ENCODE data around the gene SPECC1L.
"Not testable (repeated sequence)": the region's sequence is repeated elsewhere in the genome, so short reads cannot be mapped to it uniquely, and the experiment has no call there.

SPECC1L gene

DNA sequence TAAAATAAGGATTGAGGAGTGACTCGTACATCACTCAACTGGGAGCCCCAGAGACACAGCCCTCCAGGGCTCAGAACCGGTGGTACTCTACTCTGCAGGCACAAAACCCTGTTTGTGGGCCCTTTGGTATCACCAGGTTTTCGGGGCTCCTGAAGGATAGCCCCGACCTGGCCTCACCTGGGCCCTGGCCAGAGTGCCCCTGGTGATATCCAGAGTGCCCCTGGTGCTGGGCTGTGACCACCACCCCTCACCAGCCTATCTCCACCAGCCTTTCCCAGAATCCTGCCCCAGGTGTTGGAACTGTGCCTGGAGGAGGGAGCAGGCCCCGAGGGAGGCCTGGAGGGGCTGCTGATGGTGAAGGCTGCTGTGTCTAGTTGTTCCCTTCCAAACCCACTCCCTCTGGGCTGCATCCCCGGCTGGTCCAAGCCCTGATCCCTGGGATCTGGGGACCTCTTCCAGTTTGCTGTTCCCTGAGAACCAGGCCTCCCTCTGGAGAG is 23.6 kb upstream of the SPECC1L start:
- DNase-seq (ENCODE audit: low read depth in 2 of 2), result no peak

DNA sequence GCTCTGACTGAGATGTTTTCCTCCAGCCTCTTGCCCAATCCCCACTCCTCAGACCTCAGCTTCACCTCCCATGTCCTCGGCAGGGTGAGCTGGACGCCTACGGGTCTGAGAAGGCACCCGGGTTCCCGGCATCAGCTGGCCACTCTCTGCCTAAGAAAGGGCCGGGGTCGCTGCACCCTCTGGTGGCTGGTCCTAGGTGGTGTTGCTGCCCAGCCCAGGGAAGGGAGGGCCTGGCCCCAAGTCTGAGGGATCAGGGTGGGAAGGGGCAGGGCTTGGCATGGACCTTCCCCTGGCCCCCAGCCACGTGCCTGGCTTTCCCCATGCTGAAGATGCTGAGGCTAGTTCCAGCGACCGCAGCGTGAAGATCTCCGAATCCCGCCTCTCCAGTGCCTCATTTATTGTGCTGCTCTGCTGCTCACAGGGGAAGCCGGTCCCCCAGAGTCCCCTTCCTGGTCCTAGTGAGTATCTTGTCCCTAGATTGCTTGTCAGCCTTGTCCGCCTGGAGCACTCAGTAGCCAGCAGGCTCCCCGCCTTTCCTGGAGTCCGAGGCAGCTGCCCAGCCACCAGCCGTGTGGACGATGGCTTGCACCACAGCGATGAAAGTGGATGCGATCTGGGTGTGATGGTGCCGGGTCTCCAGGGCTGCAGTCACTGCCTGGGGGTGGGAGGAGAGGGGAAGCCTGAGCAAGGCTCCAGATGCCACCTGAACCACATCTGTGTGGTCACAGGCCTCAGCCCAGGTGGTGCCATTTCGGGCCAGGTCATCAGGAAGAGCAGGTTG is 22.9 kb upstream of the SPECC1L start:
- DNase-seq (ENCODE audit: low read depth in 2 of 2), result peak; percentile 23 to 33

DNA sequence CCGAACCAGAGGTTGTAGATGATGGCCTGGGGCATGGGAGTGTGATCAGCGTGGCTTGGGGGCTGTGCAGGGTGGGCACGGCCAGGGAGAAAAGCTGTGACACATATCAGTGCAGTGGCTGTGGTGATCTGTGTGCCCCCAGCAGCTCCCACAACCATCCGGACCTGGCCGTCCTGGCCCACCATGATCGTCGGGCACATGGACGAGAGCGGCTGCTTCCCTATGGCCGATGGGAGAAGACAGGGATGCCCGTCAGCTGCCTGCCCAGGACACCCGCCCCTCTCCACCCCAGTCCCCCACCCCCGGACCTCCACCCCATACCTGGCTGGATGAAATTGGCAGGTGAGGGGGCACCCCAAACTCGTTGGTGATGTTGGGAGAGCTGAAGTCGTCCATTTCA is 22.0 kb upstream of the SPECC1L start:
- DNase-seq (ENCODE audit: low read depth in 2 of 2), result not testable (repeated sequence)

DNA sequence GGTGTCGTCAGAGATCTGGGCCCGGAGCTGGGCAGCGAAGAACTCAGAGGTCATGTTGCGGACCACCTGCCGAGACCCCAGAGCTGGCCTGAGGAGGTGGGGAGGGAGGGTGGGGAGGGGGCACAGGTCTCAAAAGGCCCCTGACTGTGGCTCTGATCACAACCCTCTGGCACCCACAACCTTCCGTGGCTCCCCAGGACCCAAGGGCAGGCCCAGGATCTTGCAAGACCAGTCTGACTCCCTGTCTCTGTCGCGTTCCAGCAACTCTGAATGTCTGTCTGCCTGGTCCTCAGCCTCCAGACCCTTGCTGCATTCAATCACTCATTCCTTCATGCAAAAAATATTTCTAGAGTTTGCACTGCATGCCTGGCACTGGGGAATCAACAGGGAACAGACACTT is 21.2 kb upstream of the SPECC1L start:
- DNase-seq (ENCODE audit: low read depth in 2 of 2), result not testable (repeated sequence)

DNA sequence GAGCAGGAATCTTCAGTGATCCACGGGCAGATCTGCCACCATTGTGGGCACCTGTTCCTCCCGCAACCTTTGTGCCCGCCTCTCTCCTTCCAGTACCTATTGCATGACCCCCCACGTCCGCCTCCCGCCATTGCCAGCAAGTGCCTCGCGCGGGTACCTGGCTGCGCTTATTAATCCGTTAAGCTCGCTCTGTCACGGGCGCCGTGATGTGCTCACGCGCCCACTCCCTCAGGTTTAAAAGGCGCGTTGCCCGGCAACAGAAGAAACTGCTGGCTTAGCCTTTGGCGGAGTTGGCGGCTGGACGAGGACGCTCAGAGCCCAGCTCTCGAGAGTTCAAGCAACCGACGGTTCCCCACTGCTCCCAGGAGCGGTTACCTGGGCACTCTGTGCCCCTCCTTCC is 19.3 kb upstream of the SPECC1L start:
- DNase-seq (ENCODE audit: low read depth in 2 of 2), result not testable (repeated sequence)

DNA sequence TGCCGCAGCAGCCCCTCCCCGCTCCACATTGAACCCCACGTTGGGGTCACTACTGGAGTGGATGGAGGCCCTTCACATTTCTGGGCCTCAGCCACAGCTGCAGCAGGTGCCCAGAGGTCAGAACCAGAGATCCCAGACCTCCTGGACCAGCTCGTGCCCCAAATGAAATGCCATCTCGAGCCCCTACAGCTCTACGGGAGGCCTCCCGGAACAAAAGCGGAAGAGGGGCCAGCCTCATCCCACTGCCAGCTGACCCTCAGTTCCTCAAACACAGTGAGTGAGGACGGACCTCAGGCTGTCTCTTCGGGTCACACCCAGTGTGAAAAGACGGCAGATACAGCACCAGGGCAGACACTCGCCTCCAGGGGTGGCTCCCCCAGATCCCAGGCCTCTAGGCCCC is 17.5 kb upstream of the SPECC1L start:
- DNase-seq (ENCODE audit: low read depth in 2 of 2), result not testable (repeated sequence)

DNA sequence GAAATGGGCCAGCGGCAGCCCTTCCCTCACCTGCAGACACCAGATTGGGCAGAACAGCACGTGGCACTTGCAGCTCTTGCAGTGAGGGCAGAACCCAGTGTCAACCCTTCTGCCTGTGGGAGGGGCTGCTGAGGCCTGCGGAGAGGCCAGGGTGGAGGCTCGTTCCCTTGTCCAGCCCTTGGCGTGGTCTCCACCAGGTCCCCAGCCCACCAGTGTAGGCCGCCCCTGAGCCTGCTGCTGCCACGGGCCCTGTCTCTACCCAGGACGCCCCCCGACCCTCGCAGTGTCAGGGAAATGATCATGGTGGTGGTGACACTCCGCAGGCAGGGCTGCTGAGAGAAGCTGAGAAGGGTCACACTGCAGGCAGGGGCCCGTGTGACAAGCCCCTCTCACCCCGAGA is 14.5 kb upstream of the SPECC1L start:
- not testable (repeated sequence) for DNase-seq (ENCODE audit: low read depth in 2 of 2)

DNA sequence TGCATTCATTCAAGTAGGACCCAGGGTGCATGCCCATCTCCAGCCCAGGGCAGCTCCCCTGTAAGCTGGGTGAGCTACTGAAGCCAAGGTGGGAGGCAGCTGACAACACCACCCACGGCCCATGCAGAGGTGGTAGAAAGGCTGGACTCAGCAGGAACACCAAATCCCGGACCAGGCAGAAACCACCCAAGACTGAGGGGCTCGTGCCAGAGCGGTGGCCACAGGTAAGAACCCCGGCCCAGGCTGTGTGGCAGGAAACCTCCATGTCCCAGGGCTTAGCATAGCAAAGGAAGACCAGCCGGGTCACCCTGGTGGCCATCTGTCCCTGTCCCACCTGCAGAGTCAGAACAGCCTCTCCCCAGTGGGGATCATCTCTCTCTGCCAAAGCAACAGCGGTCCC is 13.9 kb upstream of the SPECC1L start:
- not testable (repeated sequence) for DNase-seq (ENCODE audit: low read depth in 2 of 2)

DNA sequence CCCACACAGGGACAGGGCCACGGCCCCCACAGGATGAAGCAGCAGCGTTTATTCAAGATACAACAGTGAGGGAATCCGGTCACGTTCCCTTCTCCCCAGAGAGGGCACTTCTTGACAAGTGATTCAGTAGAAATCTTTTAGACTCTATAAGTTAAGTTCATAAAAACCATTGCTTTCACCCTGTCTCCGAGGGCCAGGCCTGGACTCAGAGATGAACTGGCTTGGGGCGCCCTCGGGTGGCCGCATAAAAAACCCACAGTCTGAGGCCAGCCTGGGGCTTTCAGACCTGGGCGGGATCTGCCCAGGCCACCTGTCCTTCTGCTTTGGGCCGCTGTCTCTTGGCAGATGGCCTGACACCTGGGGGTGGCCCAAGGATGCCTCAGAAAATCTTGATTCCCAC is 11.2 kb upstream of the SPECC1L start:
- DNase-seq (ENCODE audit: low read depth in 2 of 2), result peak; percentile 44 to 54

DNA sequence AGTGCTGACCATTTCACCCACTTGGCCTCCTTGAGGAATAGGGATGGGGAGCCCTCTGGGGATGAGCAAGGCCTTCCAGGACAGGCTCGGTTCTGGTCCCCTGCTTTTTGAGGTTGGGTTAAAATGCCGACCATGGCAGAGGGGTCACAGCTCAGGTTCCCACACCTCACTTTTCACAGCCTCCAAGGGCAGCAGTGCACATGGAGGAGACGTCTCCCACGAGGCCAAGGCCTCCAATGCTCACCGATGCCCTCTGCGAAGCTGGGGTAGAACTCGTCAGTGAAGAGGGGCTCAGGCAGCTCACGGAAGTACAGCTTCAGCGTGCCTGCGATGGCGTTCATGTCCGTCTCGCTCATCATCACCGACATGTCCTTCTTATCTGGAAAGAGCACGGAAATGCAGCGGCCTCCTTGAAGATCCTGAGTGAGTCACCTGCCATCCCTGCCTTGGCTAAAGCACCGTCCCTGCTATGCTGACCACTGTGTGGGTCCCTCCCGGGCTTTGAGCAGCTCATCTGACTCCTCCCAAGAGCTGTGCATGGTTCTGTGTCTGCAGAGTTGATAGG is 8.4 kb upstream of the SPECC1L start:
- not testable (repeated sequence) for DNase-seq (ENCODE audit: low read depth in 2 of 2)

DNA sequence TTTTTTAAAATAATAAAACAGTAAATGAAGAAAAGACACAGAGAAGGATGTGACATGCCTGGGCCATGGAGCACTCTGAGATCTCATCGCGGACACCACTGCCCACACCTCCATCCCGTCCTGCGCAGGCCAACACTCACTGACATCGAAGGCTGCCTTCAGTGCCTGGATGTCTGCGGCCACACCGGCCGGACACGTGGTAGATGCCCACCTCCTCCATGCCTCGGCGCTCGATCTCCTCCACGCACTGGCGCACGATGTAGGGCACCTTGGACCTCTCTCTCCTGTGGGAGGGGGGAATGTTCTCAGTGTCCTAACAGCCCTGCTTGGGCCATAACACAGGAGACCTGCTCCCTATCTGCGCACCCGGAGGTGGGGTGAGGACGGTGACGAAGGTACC is 7.2 kb upstream of the SPECC1L start:
- DNase-seq (ENCODE audit: low read depth in 2 of 2), result not testable (repeated sequence)

DNA sequence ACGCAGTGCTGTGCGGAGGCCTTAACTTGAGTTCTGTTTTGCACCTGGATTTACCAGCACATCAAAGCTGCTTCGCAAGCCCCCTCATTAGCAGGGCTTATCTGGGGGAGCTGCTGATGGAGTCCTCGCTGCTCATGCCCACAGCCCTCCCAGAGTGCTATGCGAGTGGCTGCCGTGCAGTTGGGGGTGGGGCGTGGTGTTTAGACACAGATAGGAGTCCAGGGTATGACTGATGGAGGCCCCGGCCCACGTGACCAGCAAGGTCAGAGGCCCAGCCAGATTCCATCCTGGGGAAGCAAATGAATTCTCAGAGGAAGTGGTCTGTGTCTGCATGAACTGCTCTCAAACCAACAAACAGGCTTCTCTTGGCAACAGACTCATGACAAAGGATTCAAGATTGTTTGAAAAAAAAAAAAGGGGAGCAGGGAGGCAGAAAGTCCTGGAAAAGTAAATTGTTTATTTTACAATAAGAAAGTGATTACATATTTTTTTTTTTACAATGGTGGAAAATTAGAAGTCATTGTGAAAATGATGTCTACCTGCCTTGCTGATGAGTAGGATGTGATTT is 6.2 kb upstream of the SPECC1L start:
- not testable (repeated sequence) for DNase-seq (ENCODE audit: low read depth in 2 of 2)

DNA sequence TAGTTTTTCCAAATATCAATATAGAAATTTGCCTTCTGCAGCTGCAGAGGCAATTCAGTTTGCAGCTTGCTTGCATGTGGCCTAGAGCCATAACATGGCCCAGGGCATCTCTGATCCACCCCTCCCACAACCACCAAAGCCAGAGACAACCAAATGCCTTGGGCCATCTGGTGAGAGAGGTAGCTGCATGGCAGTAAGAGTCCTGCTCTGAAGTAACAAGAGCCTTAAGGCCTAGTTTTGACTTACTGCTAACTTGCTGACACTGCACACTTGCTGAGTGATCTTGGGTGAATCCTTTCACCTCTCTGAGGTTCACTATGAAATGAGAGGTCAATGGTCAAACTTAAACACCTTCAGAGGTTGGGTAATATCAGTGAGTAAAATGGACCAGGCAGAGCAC is 4.9 kb upstream of the SPECC1L start:
- no peak for DNase-seq (ENCODE audit: low read depth in 2 of 2)

DNA sequence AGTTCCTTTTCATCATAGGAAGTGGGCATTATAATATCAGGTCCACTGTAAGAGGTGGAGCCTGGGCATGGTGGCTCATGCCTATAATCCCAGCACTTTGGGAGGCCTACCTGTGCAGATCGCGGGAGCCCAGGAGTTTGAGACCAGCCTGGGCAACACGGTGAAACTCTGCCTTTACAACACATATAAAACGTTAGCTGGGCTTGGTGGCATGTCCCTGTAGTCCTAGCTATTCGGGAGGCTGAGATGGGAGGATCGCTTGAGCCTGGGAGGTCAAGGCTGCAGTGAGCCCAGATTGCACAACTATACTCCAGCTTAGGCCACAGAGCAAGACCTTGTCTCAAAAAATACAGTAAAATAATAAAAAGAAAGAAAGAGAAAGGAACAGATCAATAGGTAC is 4.1 kb upstream of the SPECC1L start:
- DNase-seq (ENCODE audit: low read depth in 2 of 2), result not testable (repeated sequence)

DNA sequence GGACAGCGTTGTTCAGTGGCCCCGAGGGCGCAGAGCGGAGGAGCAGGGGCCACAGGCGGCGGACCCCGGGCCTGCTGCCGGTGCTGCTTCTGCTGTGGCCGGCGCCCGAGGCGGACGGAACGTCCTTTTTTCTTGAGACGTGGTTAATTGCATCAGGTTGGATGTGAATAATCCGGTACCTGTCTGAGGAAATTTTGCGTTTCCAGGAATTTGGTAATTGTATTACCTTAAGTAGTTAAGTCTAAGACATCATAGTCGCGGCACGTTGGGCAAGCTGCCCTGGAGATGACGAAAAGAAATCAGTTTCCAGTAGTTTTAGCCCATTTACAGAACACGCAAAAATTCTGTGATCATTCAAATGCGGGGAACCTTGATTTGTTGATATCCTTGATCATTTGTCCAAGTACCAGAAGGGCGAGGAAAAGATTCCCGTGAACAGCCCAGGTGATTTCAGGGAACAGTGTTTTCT is 789 bp downstream of the SPECC1L start:
- no peak for DNase-seq (ENCODE audit: low read depth in 2 of 2)

DNA sequence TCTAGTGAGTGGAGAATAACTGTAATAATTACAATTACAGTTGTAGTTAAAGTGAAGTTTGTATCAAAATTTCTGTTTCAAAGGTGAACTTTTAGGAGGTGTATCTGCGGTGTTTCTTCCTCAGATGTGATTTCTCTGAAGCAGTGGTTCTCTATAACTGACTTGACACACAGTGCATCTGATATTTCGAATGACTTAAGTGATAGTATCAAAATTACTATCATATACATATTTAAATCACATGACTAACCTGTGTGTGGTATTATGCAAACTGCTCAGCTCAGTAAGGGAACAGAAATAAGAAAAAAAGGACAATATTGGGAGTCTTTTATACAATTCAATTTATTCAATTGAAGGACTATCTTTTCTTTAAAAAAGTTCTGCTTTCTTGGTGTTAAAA is 2.4 kb downstream of the SPECC1L start:
- not testable (repeated sequence) for DNase-seq (ENCODE audit: low read depth in 2 of 2)

DNA sequence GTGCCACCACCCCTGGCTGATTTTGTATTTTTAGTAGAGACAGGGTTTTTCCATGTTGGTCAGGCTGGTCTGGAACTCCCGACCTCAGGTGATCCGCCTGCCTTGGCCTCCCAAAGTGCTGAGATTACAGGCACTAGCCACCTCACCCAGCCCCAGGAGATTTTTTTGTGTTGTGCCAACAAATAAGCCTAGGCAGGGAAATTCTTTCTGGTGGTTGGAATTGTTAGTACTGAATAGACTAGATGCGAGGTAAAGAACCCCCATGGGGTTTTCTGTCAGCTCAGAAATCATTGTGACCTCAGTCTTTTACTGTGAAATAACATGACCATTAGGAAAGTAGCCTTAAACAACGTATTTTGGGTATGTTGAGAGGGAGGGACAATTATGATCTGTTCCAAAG is 3.3 kb downstream of the SPECC1L start:
- not testable (repeated sequence) for DNase-seq (ENCODE audit: low read depth in 2 of 2)

DNA sequence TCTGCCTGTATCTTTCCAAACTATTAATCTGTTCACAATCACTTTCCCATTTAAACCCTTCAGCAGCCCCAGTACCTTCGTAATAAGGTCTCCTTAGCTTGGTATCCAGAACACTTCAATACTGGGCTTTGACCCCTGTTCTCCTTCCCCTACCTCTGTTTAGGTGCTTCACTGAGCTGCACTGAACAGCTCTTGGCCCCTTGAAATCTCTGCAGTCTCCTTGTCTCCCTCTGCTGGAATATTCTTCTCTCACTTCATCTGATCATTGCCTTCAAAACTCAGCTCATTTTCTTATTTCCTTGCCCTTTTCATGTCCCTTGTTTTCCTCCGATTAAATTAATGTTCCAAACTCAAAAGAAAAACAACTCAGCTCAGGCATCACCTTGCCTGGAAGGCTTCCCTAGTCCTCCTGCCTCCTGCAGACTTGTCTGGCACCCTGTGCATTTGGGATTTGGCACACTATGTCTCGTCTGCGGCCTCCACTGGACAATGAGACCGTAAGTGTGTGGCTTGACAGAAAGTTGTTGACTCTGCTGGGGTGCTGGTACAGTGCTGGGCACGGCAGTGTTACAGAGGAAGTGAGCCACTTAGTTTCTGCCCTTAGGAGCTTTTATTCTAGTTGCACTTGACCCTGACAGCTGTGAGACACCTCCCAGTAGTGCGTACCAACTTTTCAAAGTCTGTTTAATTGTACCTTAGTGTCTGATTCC is 4.2 kb downstream of the SPECC1L start:
- DNase-seq (ENCODE audit: low read depth in 2 of 2), result not testable (repeated sequence)

DNA sequence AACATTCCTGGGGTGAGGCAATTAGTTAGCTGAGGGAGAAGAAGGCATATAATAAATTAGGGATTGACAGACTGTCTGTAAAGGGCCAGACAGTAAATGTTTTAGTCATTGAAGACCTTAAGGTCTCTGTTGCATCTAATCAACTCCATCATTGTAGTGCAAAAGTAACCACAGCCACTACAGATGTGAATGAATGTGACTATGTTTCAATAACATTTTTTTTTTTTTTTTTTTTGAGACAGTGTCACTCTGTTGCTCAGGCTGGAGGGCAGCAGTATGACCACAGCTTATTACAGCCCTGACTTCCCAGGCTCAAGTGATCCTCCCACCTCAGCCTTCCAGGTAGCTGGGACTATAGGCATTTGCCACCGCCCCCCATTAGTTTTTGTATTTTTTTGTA is 9.7 kb downstream of the SPECC1L start:
- not testable (repeated sequence) for DNase-seq (ENCODE audit: low read depth in 2 of 2)

DNA sequence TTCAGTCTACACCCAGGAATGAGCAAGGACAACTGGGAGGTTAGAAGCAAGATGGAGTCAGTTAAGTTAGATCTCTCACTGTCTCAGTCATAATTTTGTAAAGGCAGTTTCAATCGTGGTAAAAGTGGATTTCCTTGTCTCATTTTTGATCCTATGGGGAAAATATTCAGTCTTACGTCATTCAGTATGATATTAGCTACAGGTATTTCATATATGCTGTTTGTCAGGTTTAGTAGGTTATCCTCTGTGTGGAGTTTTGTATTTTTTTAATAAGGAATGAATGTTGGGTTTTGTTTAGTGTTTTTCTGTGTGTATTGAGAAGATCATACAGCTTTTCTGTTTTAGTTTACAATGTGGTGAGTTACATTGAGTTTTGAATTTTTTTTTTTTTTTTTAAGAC is 11.8 kb downstream of the SPECC1L start:
- DNase-seq (ENCODE audit: low read depth in 2 of 2), result no peak

DNA sequence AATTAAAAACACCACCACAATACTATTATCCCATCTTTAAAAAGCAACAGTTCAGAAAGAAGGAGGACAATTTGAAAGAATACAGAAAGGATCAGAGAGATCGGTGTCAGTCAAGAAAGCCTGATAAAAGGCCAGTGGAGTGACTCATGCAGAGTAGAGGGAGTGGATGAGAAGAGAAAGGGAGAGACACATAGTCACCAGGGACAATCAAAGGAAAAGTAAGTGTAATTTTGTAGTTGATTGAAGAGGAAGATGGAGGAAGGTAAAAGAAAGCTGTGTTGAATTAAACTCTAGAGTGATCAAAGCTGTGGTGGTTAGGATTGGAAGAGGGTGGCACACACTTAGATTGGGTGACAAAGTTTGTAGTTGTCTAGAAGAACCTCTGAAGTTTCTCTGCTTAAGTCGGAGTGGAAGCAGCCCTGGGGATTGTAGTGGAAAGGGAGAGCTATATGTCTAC is 14.1 kb downstream of the SPECC1L start:
- no peak for DNase-seq (ENCODE audit: low read depth in 2 of 2)

DNA sequence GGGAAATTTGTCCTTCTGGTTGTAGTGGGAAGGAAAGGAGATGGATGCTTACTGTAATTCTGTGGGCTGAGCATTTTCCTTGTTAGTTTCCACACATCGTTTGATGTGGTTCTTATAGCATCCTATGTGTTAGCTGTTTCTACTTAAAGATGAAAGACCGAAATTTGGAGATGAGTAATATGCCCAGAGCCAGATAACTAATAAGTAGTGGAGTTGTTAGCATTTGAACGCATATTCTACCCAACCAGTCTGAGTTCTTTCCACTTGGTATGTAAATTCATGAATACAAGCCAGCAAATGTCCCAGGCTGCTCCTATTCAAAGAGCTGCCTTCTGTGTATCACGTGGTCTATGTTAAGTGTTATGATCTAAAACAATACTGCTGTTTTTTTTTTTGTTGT is 14.6 kb downstream of the SPECC1L start:
- no peak for DNase-seq (ENCODE audit: low read depth in 2 of 2)

All from stimulated activated CD4-positive, alpha-beta T cell treated with anti-CD3 and anti-CD28 coated beads, Interleukin-15, amount 100 ng/mL, for 48 hours (primary cell).